Measurements from ENCODE around the gene ZCCHC8. TPM values are rescaled to one million over a fixed set of nuclear protein-coding genes. Genes with fewer than 3 reads are reported as not detected.
"Not testable (repeated sequence)": the region's sequence is repeated elsewhere in the genome, so short reads cannot be mapped to it uniquely, and the experiment has no call there.

Gene ZCCHC8
- total RNA-seq, 1 experiment from 2014 or later: 16.0 TPM

- DNase-seq (ENCODE audit: low spot score): no peak
Measured at GRCh38 chr12:122508163-122508562, 7.4 kb upstream of the ZCCHC8 start.

DNA sequence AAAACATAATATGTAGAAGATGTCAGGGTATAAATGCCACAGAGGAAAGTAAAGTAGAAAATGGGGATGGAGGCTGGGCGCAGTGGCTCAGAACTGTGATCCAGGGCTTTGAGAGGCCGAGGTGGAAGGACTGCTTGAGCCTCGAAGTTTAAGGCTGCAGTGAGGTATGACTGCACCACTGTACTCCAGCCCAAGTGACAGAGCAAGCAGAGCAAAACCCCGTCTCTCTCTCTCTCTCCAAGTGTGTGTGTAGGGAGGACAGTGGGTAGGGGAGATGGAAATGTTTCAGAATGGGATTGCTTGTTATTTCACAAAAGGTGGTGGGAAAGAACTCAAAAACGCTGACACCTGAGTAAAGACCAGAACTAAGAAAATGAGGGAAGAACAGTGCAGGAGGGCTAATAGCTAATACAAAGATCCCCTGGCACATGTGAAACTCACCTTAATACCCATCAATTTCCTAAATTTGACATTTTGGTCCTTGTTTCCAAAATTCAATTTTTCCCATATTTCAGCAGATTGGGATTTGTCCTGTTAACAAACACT is 5.7 kb upstream of the ZCCHC8 start:
- no peak for DNase-seq (ENCODE audit: low spot score)

- no peak for DNase-seq (ENCODE audit: low spot score)
Measured at GRCh38 chr12:122505419-122506051, 4.8 kb upstream of the ZCCHC8 start.

DNA sequence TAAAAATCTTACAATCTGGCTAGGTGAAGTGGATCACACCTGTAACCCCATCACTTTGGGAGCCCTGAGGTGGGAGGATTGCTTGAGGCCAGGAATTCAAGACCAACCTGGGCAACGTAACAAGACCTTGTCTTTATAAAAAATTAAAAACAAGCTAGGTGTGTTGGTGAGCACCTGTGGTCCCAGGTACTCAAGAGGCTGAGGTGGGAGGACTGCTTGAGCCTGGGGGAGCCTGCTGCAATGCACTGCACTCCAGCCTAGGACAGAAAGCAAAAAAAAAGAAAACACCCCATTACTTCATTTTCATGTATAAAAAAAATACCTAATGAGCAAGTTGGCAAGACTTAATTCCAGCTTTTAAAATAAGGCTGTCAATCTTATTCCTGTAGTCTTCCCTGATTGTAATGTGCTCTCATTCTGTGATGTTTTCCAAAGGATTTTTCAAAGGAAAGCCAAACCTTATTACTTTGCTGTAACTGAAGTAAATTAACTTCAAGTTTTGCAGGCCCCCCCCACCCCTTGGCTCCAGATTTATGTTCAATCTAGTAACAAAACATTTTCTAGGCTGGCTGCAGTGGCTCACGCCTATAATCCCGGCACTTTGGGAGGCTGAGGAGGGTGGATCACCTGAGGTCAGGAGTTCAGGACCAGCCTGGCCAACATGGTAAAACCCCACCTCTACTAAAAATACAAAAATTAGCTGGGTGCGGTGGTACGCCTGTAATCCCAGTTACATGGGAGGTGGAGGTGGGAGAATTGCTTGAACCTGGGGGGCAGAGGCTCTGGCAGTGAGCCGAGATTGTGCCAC is 3.3 kb upstream of the ZCCHC8 start:
- no peak for DNase-seq (ENCODE audit: low spot score)

DNA sequence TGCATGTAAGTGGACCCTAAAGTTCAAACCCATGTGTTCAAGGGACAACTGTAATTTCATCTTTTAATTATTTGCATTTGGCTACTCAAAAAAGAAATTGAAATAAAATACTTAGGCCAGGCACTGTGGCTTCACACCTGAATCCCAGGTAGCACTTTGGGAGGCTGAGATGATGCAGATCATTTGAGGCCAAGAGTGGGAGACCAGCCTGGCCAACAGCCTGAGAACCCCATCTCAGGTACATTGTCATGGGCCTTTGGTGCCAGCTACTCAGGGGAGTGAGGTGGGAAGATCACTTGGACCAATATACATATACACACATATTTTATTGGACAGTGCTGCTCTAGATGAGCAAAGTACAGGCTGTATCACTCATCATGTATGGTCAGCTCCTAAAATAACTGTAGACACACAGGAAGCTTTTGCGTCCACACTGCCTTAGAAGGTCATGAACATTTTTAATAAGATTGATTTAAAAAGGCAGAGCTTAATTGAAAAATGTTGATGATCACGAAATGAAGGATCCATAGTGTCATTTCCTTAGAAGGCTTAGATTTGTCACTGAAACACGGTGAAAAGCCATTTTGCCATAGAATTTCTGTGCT is 2.5 kb upstream of the ZCCHC8 start:
- no peak for DNase-seq (ENCODE audit: low spot score)

DNA sequence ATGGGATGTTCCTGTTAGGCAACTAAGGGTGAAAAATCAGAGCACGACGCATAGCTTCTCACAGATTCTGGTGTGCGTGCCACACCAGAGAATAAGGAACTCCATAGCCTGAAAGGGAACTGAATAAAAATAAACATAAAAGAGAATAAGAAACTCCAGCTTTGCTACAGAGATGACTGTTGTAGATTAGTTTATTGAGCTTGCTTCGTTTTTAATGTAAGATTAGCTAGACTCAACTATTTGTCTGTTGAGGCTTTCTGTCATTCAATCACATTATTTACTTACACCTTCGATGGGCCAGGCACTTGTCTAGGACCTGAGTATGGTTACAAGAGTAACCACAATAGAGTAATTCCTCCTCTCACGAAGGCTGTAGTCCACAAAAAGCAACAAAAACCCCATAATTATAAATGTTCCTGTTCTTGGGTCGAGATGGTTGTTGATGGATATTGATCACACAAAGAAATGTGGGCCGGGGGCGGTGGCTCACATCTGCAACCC is 807 bp upstream of the ZCCHC8 start:
- no peak for DNase-seq (ENCODE audit: low spot score)

GRCh38 chr12:122499991-122500684 is 594 bp downstream of the ZCCHC8 start:
- peak; percentile 61 for DNase-seq (ENCODE audit: low spot score)

DNA sequence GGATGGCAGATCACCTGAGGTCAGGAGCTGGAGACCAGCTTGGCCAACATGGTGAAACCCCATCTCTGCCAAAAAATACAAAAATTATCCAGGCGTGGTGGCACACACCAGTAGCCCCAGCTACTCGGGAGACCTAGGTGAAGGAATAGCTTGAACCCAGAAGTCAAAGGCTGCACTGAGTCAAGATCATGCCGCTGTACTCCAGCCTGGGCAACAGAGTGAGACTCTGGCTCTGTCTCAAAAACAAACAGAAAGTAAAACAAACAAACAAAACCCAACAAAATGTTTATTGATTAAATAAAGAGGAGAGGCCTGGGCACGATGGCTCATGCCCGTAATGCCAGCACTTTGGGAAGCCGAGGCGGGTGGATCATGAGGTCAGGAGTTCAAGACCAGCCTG is 5.5 kb downstream of the ZCCHC8 start:
- DNase-seq (ENCODE audit: low spot score): no peak

DNA sequence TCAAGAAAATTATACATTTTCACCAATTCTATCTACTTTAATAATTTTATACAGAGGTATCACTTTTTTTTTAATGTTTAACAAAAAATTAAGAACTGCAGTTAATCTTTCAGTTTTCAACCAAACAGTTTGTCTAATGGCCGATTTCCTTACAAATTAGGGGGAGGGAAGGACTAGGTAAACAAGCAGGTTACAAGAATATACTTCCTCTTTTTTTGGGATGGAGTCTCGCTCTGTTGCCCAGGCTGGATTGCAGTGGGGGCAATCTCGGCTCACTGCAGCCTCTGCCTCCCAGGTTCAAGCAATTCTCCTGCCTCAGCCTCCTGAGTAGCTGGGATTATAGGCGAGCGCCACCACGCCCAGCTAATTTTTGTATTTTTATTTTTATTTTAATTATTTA is 7.5 kb downstream of the ZCCHC8 start:
- not testable (repeated sequence) for DNase-seq (ENCODE audit: low spot score)

- no peak for DNase-seq (ENCODE audit: low spot score)
Measured at GRCh38 chr12:122491991-122492390, 8.7 kb downstream of the ZCCHC8 start.

DNA sequence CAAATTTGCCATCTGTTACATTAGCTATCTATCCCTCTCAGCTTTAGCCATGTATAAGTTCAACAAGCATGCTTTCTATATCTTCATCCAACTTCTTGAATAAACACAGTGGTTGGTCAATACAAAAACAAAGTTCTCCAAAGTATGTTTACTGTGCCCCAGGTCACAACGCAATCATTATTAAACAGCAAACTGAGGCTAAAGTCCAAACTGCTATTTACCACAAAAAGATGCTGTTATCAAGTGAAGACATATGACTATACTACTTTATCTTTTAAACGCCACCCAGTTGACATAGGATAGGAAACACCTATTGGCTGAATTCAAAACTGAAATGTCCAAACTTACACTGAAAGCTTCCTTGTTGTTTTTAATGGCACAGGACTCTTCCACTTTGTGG is 11.7 kb downstream of the ZCCHC8 start:
- DNase-seq (ENCODE audit: low spot score): no peak

- not testable (repeated sequence) for DNase-seq (ENCODE audit: low spot score)
Measured at GRCh38 chr12:122487807-122488206, 12.9 kb downstream of the ZCCHC8 start.

DNA sequence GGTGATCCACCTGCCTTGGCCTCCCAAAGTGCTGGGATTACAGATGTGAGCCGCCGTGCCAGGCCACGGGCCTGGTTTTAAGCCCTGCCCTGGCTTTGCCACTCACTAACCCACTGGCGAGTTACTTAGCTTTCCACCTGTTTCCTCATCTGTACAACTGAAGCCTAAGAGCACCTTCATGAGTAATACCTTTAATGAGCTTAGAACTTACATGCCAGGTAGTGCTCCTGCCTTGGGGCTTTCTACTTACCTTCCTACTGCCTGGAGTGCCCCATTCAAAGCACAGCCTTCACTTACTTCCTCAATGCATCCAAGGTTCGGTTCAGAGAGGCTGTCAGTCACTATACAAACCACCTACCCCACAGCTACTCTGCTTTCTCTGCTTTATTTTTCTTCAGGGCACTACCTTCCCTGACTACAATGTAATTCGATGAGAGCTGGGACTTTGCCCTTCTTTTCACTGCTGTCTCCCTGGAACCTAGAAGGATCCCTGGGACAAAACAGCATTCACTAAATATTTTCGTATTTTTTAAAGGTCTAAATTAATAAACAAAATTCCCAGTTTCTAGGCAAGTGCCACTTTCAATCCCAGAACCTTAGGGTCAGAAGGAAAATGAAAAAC is 13.8 kb downstream of the ZCCHC8 start:
- DNase-seq (ENCODE audit: low spot score): no peak

DNA sequence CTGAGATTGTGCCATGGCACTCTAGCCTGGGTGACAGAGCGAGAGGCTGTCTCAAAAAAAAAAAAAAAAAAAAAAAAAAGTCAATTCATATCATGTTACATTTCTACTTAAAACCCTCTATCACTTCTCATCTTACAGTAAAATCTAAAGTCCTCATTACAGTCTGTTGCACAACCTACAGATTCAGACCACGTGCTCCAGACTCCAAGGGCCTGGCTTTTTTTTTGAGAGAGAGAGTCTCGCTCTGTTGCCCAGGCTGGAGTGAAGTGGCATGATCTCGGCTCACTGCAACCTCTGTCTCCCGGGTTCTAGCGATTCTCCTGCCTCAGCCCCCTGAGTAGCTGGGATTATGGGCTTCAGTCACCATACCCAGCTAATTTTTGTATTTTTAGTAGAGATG is 14.4 kb downstream of the ZCCHC8 start:
- DNase-seq (ENCODE audit: low spot score): not testable (repeated sequence)

- not testable (repeated sequence) for DNase-seq (ENCODE audit: low spot score)
Measured at GRCh38 chr12:122484385-122484784, 16.3 kb downstream of the ZCCHC8 start.

DNA sequence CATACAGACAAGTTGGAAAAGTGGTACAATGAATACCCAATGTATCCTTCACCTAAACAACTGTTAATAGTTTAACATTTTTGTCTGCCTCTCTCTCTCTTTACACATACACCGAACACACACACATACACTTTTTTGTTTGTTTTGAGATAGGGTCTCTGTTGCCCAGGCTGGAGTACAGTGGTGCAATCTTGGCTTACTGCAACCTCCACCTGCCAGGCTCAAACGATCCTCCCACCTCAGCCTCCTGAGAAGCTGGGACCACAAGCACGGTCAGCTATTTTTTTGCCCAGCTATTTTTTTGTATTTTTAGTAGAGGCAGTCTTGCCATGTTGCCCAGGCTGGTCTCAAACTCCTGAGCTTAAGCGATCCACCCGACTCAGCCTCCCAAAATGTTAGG is 16.8 kb downstream of the ZCCHC8 start:
- DNase-seq (ENCODE audit: low spot score): no peak

- no peak for DNase-seq (ENCODE audit: low spot score)
Measured at GRCh38 chr12:122481861-122482260, 18.9 kb downstream of the ZCCHC8 start.

DNA sequence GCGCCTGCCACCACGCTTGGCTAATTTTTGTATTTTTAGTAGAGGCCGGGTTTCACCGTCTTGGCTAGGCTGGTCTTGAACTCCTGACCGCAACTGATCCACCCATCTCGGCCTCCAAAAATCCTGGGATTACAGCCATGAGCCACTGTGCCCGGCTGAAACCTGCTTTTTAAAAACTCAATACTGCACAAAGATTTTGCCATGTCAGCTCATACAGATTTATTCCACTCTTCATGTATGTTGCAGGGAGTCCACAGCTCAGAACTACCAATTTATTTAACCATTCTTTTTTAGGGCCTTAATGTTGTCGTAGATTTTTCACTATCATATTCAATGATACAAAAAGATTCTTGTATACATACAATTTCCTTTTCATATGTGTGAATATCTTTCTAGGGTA is 20.0 kb downstream of the ZCCHC8 start:
- no peak for DNase-seq (ENCODE audit: low spot score)

DNA sequence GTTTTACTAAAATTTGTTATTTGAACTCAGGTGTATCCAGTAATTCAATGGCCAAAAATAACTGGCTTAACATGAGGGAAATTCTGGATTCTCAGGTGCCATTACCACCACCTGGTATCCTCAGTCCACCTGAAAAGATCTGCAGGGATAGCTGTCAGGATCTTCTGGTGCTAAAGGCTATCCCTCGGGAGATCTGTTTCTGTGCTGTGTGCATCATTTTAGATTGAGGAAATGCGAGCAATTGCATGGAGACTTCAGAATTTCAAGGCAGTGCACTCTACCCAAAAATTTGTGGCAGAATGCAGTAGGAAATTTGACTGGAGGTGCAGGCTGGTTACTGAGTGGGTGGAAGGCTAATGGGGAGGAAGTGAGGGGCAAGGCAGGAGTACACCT is 26.4 kb downstream of the ZCCHC8 start:
- DNase-seq (ENCODE audit: low spot score): no peak

DNA sequence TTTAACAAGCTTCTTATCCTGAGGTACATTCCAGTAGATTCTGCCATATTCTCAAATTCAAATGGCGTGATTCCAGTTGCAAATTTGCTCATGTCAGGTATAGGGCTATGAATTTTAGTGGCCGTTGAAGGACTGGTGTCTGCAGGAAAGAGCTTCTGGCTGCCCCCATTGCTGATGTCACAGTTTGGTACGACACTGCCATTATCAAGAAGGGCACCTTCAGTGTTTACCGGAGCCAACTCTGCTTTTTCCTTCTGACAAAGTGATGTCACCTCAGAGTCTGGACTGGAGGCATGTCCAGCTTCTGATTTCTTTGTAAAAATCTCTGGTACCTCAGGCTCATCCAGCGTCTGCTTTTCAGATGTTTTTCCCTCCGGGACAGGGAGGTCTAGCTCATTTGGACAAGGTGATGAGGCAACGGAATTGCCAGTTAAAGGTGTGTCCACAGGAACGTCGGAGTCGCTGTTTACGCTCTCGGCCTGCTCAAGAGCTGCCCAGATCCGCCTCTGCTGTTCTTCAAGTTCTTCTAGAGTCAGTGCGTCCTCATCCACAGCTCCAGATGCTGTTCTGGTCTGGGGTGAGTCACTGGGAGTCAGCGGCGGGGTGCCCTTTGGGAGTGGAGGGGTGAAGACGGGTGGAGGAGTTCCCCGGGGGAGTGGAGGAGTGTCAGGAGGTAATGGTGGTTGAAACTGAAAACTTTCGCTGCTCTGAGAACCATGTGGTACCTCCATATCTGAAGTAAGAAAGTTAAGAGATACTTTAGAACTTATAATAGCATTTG is 27.0 kb downstream of the ZCCHC8 start:
- DNase-seq (ENCODE audit: low spot score): no peak

Data from H4 (cell line).